Mesodermal cell (in vitro differentiated cells): ENCODE data around the gene KCTD20.
A peak's percentile ranks its signal among the peaks of the same experiment; 100 is the strongest.

ENCODE experiments used
- H3K27ac ChIP-seq: 2 replicates; pipeline ENCODE4 v1.7.0; 2013; ENCODE audit warnings: mild to moderate bottlenecking, low read depth, low read length, moderate library complexity; ENCODE audit not compliant: severe bottlenecking
- H3K36me3 ChIP-seq: 2 replicates; pipeline ENCODE4 v1.7.1; 2013; ENCODE audit warnings: mild to moderate bottlenecking, low read length, moderate library complexity; ENCODE audit not compliant: control insufficient read depth, insufficient read depth
- H3K4me1 ChIP-seq: one replicate; pipeline ENCODE4 v1.7.1; 2013; ENCODE audit warnings: mild to moderate bottlenecking, low read length; ENCODE audit not compliant: insufficient read depth, control insufficient read depth, poor library complexity, severe bottlenecking
- H3K4me3 ChIP-seq: 2 replicates; pipeline ENCODE4 v1.7.0; 2013; ENCODE audit warnings: low read length, control low read depth, mild to moderate bottlenecking; ENCODE audit not compliant: insufficient read depth, poor library complexity, severe bottlenecking; ENCODE audit errors: extremely low read depth
- H3K9me3 ChIP-seq: 2 replicates; pipeline ENCODE4 v1.7.1; 2013; ENCODE audit warnings: mild to moderate bottlenecking, low read length, moderate library complexity; ENCODE audit not compliant: control insufficient read depth
- WGBS, 2 experiments: methylation state at CpG; one replicate each; pipeline ENCODE4 v1.1.5; 2013; ENCODE audit warnings: missing lambda C conversion rate in 2 of 2; ENCODE audit not compliant: insufficient coverage in 2 of 2; 5-methylcytosine and 5-hydroxymethylcytosine counted together

Gene KCTD20

GRCh38 chr6:36423101-36423824 lies 19.5 kb upstream of the KCTD20 start:
- H3K36me3 ChIP-seq, result no peaks in the 10 kb centered on the region
- H3K27ac ChIP-seq, result peak overlapping the region; percentile 83
- WGBS, 2 experiments, result 2 to 3% methylated on average over 34 to 40 of the region's 51 CpGs
- H3K4me3 ChIP-seq, result peak overlapping the region; percentile 29
- H3K9me3 ChIP-seq, result no peaks in the 10 kb centered on the region
- H3K4me1 ChIP-seq, result peaks cover 5% of the 10 kb centered on the region

GRCh38 chr6:36426622-36427021 lies 16.2 kb upstream of the KCTD20 start:
- H3K9me3 ChIP-seq, result no peaks in the 10 kb centered on the region
- no CpG with 5 or more reads among the region's 3 CpGs for WGBS, 2 experiments
- no peak overlapping the region for H3K4me3 ChIP-seq
- H3K4me1 ChIP-seq, result peaks cover 13% of the 10 kb centered on the region
- no peaks in the 10 kb centered on the region for H3K36me3 ChIP-seq
- no peak overlapping the region for H3K27ac ChIP-seq

GRCh38 chr6:36428911-36429310 lies 13.9 kb upstream of the KCTD20 start:
- WGBS, 2 experiments, result 97 to 100% methylated on average over 1 to 3 of the region's 4 CpGs
- Histone ChIP-seq H3K27ac (no peak overlapping the region), H3K9me3 (no peaks in the 10 kb centered on the region)

DNA sequence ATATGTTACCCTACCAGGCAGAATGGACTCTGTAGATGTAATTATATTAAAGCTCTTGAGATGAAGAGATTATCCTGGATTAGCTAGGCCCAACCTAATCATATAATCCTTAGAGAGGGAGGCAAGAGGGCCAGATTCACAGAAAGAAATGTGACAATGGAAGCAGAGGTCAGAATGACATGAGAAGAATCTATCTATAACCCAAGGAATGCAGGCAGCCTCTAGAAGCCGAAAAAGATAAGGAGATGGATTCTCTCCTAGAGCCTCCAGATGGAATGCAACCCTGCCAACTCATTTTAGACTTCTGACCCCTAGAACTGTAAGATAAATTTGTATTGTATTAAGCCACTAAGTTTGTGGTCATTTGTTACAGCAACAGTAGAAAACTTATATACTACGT lies 12.4 kb upstream of the KCTD20 start:
- Histone ChIP-seq H3K27ac (peak overlapping the region; percentile 46), H3K9me3 (no peaks in the 10 kb centered on the region), H3K36me3 (no peaks in the 10 kb centered on the region), H3K4me3 (no peak overlapping the region), H3K4me1 (peaks cover 21% of the 10 kb centered on the region)
- WGBS, 2 experiments, result no CpG with 5 or more reads among the region's 2 CpGs

More at GRCh38 chr6:36428911-36429310, 13.9 kb upstream of the KCTD20 start:
- Histone ChIP-seq H3K4me1 (peaks cover 21% of the 10 kb centered on the region), H3K36me3 (no peaks in the 10 kb centered on the region), H3K4me3 (no peak overlapping the region)

GRCh38 chr6:36431197-36431596 lies 11.6 kb upstream of the KCTD20 start:
- WGBS, 2 experiments, result 92 to 97% methylated on average over 4 of the region's 4 CpGs
- Histone ChIP-seq H3K9me3 (no peaks in the 10 kb centered on the region), H3K4me3 (no peak overlapping the region), H3K36me3 (no peaks in the 10 kb centered on the region), H3K4me1 (peaks cover 25% of the 10 kb centered on the region), H3K27ac (no peak overlapping the region)

DNA sequence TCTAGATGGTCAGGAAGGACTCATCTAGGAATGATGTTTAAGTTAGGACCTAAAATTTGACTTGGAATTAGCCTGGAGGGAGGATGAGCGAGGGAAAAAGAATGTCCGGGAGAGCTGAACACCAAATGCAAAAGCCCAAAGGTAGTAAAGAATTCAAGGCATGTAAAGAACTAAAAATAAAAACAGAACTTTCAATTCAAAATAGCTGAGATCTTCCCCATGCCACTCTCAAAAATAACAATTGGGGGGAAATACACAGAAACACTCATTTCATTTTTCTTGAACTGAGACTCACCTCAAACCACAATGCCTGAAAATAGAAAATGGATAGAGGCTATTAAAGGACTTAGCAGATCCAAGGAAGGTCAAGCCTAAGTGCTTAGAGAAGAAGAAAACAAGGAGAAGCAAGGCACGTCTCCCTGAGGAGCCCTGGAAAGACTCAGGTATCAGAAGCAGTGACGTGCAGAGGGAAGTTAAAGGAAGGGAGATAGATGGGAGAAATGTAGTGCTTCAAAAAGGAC lies 10.6 kb upstream of the KCTD20 start:
- H3K36me3 ChIP-seq, result no peaks in the 10 kb centered on the region
- H3K4me1 ChIP-seq, result peaks cover 25% of the 10 kb centered on the region
- no peaks in the 10 kb centered on the region for H3K9me3 ChIP-seq
- peak overlapping the region; percentile 86 for H3K27ac ChIP-seq
- no peak overlapping the region for H3K4me3 ChIP-seq
- WGBS, 2 experiments, result 52 to 84% methylated on average over 2 of the region's 4 CpGs

DNA sequence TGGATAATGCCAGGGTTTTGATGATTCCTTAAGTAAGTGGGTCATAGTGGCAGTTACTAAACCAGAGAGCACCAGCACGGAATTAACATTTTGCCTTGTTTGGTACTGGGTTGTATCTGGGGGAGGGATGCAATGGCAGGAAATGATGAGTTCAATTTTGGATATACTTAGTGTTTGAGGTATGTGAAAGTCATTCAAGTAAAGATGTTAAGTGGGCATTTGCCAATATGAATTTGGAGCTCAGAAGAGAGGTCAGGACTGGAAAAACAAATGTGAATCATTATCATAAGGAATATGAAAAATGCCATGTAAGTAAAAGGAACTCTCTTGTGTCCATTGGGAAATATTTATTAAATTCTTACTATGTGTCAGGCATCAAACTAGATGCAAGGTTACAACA lies 6.3 kb upstream of the KCTD20 start:
- Histone ChIP-seq H3K27ac (no peak overlapping the region), H3K36me3 (no peaks in the 10 kb centered on the region), H3K4me1 (peaks cover 27% of the 10 kb centered on the region), H3K4me3 (no peak overlapping the region), H3K9me3 (no peaks in the 10 kb centered on the region)
- 100% methylated on average over 1 of the region's 1 CpG for WGBS, 2 experiments

DNA sequence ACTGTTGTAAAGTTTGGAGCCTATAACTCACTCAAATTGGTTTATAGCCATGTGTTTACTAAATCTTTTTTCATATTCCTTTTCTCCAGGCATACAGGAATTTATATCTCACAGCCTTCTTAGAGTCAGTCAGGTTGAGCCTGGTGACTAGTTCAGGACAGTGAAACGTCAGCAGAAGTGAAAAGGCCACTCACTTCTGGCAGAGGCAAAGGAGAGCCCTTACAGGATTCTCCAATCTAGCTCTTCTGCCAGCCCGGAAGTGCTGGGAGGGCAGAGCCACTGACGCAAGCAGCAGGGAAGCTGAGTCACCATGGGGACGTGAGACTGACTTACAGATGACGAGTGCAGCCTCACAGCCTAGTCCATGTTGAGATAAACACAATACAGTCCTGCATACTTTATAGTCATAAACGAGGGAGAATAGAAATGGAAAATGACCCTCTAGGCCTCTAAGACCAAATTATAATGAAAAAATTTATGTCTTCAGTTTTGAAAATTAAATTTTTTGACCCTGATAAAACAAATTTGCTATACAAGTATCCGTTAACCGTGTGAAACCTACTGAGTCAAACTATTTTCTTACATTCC lies 1.4 kb upstream of the KCTD20 start:
- H3K4me3 ChIP-seq, result no peak overlapping the region

GRCh38 chr6:36442103-36442670 lies 613 bp upstream of the KCTD20 start:
- Histone ChIP-seq H3K4me1 (peaks cover 28% of the 10 kb centered on the region), H3K36me3 (peaks cover 4% of the 10 kb centered on the region), H3K4me3 (peak overlapping the region; percentile 90), H3K27ac (peak overlapping the region; percentile 95), H3K9me3 (no peaks in the 10 kb centered on the region)
- 82 to 91% methylated on average over 7 to 10 of the region's 12 CpGs for WGBS, 2 experiments

More for the DNA sequence above, 1.4 kb upstream of the KCTD20 start:
- Histone ChIP-seq H3K36me3 (no peaks in the 10 kb centered on the region), H3K27ac (peak overlapping the region; percentile 95), H3K9me3 (no peaks in the 10 kb centered on the region), H3K4me1 (peaks cover 28% of the 10 kb centered on the region)
- 2 to 4% methylated on average over 4 to 5 of the region's 8 CpGs for WGBS, 2 experiments

- Histone ChIP-seq H3K27ac (peak overlapping the region; percentile 95), H3K9me3 (peaks cover 5% of the 10 kb centered on the region), H3K4me1 (peaks cover 28% of the 10 kb centered on the region), H3K36me3 (peaks cover 19% of the 10 kb centered on the region), H3K4me3 (peak overlapping the region; percentile 90)
- 8 to 9% methylated on average over 11 to 12 of the region's 18 CpGs for WGBS, 2 experiments
These were observed 950 bp downstream of the KCTD20 start for GRCh38 chr6:36443471-36444428.
